Measurements from ENCODE around the gene PLPP4. TPM values are rescaled to one million over a fixed set of nuclear protein-coding genes. Genes with fewer than 3 reads are reported as not detected.

Gene PLPP4
- total RNA-seq, 1 experiment from 2014 or later: not detected

DNA sequence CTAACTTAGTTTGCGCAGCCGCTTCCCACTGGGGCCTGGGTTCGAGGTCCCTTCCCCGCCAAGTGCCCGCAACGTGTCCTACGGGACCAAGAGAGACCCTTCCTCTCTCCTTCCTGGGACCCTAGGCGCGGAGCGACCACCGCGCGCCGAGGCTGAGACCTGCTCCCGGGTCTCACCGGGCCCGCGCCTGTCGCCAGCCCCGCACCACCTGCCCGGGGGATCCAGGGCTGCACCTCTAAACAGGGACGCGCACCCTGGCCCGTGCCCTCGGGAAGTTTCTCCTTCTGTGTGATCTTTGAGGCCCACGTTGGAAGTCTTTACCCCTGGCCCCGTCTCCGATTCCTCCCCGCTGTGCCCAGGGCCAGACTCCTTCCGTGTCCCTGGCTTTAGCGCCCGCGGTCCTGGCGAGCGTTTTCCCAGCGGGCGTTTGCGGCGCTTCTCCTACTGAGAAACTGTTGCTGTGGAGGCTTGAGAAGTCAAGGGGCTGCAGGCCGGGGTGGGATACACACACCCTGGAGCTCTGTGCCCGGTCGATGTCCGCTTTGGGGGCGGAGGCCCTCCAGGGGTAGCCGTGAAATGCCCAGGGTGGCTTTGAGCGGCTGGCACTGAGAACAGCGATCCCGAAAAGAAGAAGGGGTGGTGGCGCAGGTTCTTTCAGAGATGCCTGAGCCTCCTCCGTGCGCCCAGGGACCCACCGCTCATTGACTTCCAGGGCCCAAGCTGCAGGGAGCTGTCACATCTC, 575 bp downstream of the PLPP4 start:
- no peak for TF ChIP-seq CBX3 (IDR thresholded peaks at IDR 0.05; ENCODE audit: low read depth)
- no peak for TF ChIP-seq REST (IDR thresholded peaks at IDR 0.05; ENCODE audit: low read depth)
- no peak for TF ChIP-seq CEBPB (IDR thresholded peaks at IDR 0.05; ENCODE audit: low read depth)
- no peak for TF ChIP-seq ATF3 (IDR thresholded peaks at IDR 0.05)
- no peak for TF ChIP-seq ELF1 (IDR thresholded peaks at IDR 0.05; ENCODE audit: borderline replicate concordance, low read depth)
- H3K9me3 ChIP-seq (ENCODE audit: control insufficient read depth in 1 of 2, insufficient read depth in 1 of 2, low read depth in 1 of 2, low read length in 2 of 2): no peaks in the 10 kb centered on the region
- BruUV-seq (replicated peaks): no TSS peak
- ChIA-PET POLR2A (no interaction called here), CTCF (no interaction called here), RAD21 (ENCODE audit: low non-redundant PET in 1 of 2, low total read pairs in 2 of 2, uncharacterized antibody in 2 of 2, unreplicated experiment in 2 of 2) (no interaction called here)
- H3K79me2 ChIP-seq (ENCODE audit: insufficient read depth, low read length): no peaks in the 10 kb centered on the region
- H3K27me3 ChIP-seq (ENCODE audit: insufficient read depth, low read length): peaks cover 25% of the 10 kb centered on the region
- no peaks in the 10 kb centered on the region for H3K36me3 ChIP-seq (ENCODE audit: control insufficient read depth in 1 of 2, insufficient read depth in 2 of 2, low read length in 2 of 2)
- DNase-seq (ENCODE audit: low read depth, low spot score) (no peak), ATAC-seq (no peak)
- intact Hi-C loops (cut with micrococcal nuclease): no loop called here
- H3K4me2 ChIP-seq (ENCODE audit: low read length): no peak overlapping the region
- H3K4me3 ChIP-seq (replicated peaks in 1 of 2; ENCODE audit: low read depth in 1 of 2, low read length in 2 of 2): no peak overlapping the region
- H3K9ac ChIP-seq (ENCODE audit: low read length): no peak overlapping the region
- no peak overlapping the region for H2AFZ ChIP-seq (ENCODE audit: low read depth, low read length, poor library complexity, severe bottlenecking)
- H3K4me1 ChIP-seq (ENCODE audit: control insufficient read depth in 1 of 2, insufficient read depth in 2 of 2, low read length in 2 of 2): no peaks in the 10 kb centered on the region
- H4K20me1 ChIP-seq (ENCODE audit: insufficient read depth): no peaks in the 10 kb centered on the region
- H3K27ac ChIP-seq (ENCODE audit: low read depth, low read length): no peak overlapping the region
- no peaks in the 10 kb centered on the region for H3K9me2 ChIP-seq (ENCODE audit: insufficient read depth)

GRCh38 chr10:120458432-120458831, 1.4 kb downstream of the PLPP4 start:
- Histone ChIP-seq H3K4me2 (ENCODE audit: low read length) (no peak overlapping the region), H3K79me2 (ENCODE audit: insufficient read depth, low read length) (no peaks in the 10 kb centered on the region), H3K4me1 (ENCODE audit: control insufficient read depth in 1 of 2, insufficient read depth in 2 of 2, low read length in 2 of 2) (no peaks in the 10 kb centered on the region), H3K9ac (ENCODE audit: low read length) (no peak overlapping the region), H3K27me3 (ENCODE audit: insufficient read depth, low read length) (peaks cover 25% of the 10 kb centered on the region), H2AFZ (ENCODE audit: low read depth, low read length, poor library complexity, severe bottlenecking) (no peak overlapping the region), H3K27ac (ENCODE audit: low read depth, low read length) (no peak overlapping the region), H3K36me3 (ENCODE audit: control insufficient read depth in 1 of 2, insufficient read depth in 2 of 2, low read length in 2 of 2) (no peaks in the 10 kb centered on the region), H4K20me1 (ENCODE audit: insufficient read depth) (no peaks in the 10 kb centered on the region), H3K9me3 (ENCODE audit: control insufficient read depth in 1 of 2, insufficient read depth in 1 of 2, low read depth in 1 of 2, low read length in 2 of 2) (no peaks in the 10 kb centered on the region), H3K4me3 (replicated peaks in 1 of 2; ENCODE audit: low read depth in 1 of 2, low read length in 2 of 2) (no peak overlapping the region), H3K9me2 (ENCODE audit: insufficient read depth) (no peaks in the 10 kb centered on the region)
- DNase-seq (ENCODE audit: low read depth, low spot score): no peak
- RAD21 ChIA-PET (ENCODE audit: low non-redundant PET in 1 of 2, low total read pairs in 2 of 2, uncharacterized antibody in 2 of 2, unreplicated experiment in 2 of 2): no interaction called here
- BruUV-seq (replicated peaks): no TSS peak
- CTCF ChIA-PET: no interaction called here
- intact Hi-C loops (cut with micrococcal nuclease): no loop called here
- ATAC-seq: no peak
- TF ChIP-seq YY1 (IDR thresholded peaks at IDR 0.05; ENCODE audit: extremely low read depth, insufficient replicate concordance, low read depth, low read length): no peak
- POLR2A ChIA-PET: no interaction called here
